Endothelial cell of umbilical vein (primary cell): Measurements from ENCODE around the gene PROX1. TPM values are rescaled to one million over a fixed set of nuclear protein-coding genes. Genes with fewer than 3 reads are reported as not detected.

ENCODE experiments used
- BruUV-seq: library from RNA; stranded (reverse); fragments of 400-500 nt; replicated peaks from 2 replicates; lab custom pipeline; 2021; lab: Mats Ljungman, UMichigan
- CTCF ChIA-PET: fragments of 300-600, 350-600 bp; sonication (Branson Sonifier 250); formaldehyde crosslinking; loops from one replicate; lab custom pipeline; 2021; ENCODE audit warnings: antibody characterized with exemption, inconsistent platforms; lab: Charles Lee
- POLR2A ChIA-PET: fragments of 300-600, 350-600 bp; sonication (Branson Sonifier 250); formaldehyde crosslinking; loops from one replicate; lab custom pipeline; 2021; ENCODE audit warnings: antibody characterized with exemption, inconsistent platforms; lab: Charles Lee
- DNase-seq: peaks from one replicate; pipeline ENCODE4 v3.0.0-alpha.2; 2011; ENCODE audit warnings: low read depth, low spot score
- FAIRE-seq: peaks from 2 replicates; lab custom pipeline; 2011; peaks lifted over from hg19 to GRCh38; lab: Jason Lieb, UNC
- H2AFZ ChIP-seq: 2 replicates; pipeline ENCODE4 v1.6.0; 2012; ENCODE audit warnings: low read depth, low read length, control low read depth, inconsistent platforms
- H3K27ac ChIP-seq: 2 replicates; pipeline ENCODE4 v1.5.1; 2011; ENCODE audit warnings: low read depth, mild to moderate bottlenecking, control low read depth, low read length, moderate library complexity; ENCODE audit not compliant: insufficient read depth
- H3K27me3 ChIP-seq, 2 experiments: 2 replicates each; pipeline versions ENCODE4 v1.6.0 to v1.6.1; 2011; ENCODE audit warnings: low read length in 2 of 2, mixed read lengths in 1 of 2; ENCODE audit not compliant: control insufficient read depth in 2 of 2, insufficient read depth in 2 of 2
- H3K36me3 ChIP-seq, 2 experiments: 2 replicates in 1 of 2; 3 replicates in 1 of 2; pipeline ENCODE4 v1.5.1; 2011; ENCODE audit warnings: low read length in 2 of 2, mild to moderate bottlenecking in 1 of 2, moderate library complexity in 1 of 2; ENCODE audit not compliant: control insufficient read depth in 2 of 2, insufficient read depth in 2 of 2; ENCODE audit errors: extremely low read depth in 1 of 2
- H3K4me1 ChIP-seq: 3 replicates; pipeline ENCODE4 v1.5.1; 2011; ENCODE audit warnings: mild to moderate bottlenecking, low read length; ENCODE audit not compliant: control insufficient read depth, insufficient read depth; ENCODE audit errors: extremely low read depth
- H3K4me2 ChIP-seq: 2 replicates; pipeline ENCODE4 v1.6.1; 2011; ENCODE audit warnings: low read length, control low read depth, mixed read lengths; ENCODE audit not compliant: insufficient read depth
- H3K4me3 ChIP-seq, 3 experiments: fragments of 200-600 bp in 1 of 3; sonication (generic), shearing (Covaris generic) in 1 of 3; replicated peaks in 1 of 3; 2 replicates each; pipeline ENCODE4 v1.5.1; 2011 to 2016; ENCODE audit warnings: control low read depth in 3 of 3, low read length in 3 of 3, mild to moderate bottlenecking in 2 of 3, inconsistent platforms in 1 of 3, low read depth in 1 of 3, moderate library complexity in 1 of 3; ENCODE audit not compliant: insufficient read depth in 1 of 3
- H3K79me2 ChIP-seq: 2 replicates; pipeline ENCODE4 v1.6.0; 2012; ENCODE audit warnings: low read length, inconsistent platforms; ENCODE audit not compliant: control insufficient read depth, insufficient read depth
- H3K9ac ChIP-seq: replicated peaks from 2 replicates; pipeline ENCODE3; 2011; ENCODE audit warnings: low read length, control low read depth; ENCODE audit not compliant: insufficient read depth; ENCODE audit errors: extremely low read depth
- H3K9me1 ChIP-seq: replicated peaks from 3 replicates; pipeline ENCODE4 v1.6.0; 2011; ENCODE audit warnings: mild to moderate bottlenecking, low read length; ENCODE audit not compliant: control insufficient read depth, insufficient read depth; ENCODE audit errors: extremely low read depth
- H3K9me3 ChIP-seq: replicated peaks from 2 replicates; pipeline ENCODE4 v1.5.1; 2012; ENCODE audit warnings: low read length, inconsistent platforms; ENCODE audit not compliant: control insufficient read depth, insufficient read depth
- H4K20me1 ChIP-seq: replicated peaks from 2 replicates; pipeline ENCODE3; 2011; ENCODE audit warnings: mild to moderate bottlenecking, low read length; ENCODE audit not compliant: control insufficient read depth, insufficient read depth; ENCODE audit errors: extremely low read depth
- GATA2 ChIP-seq: IDR thresholded peaks from 2 replicates; pipeline ENCODE4 v1.7.0; 2011; ENCODE audit warnings: low read depth, mild to moderate bottlenecking, moderate library complexity, mixed read lengths, low read length; ENCODE audit not compliant: insufficient read length, insufficient read depth
- POLR2A ChIP-seq: IDR thresholded peaks from 2 replicates; pipeline ENCODE4 v1.6.1; 2012; ENCODE audit warnings: low read depth, mild to moderate bottlenecking, control low read depth, low read length
- dilution Hi-C: fragments of 300-500 bp; cut with MboI; formaldehyde crosslinking; loops from one replicate; pipeline ENCODE4 v1.15.0; 2019; ENCODE audit warnings: low sequenced_read_pairs; ENCODE audit not compliant: extremely low pct_ligation_motif_present
- intact Hi-C: fragments of 100-400 bp; cut with micrococcal nuclease; formaldehyde crosslinking; loops from one replicate; pipeline ENCODE4 v1.10.0; 2022
- polyA plus RNA-seq, 4 experiments: library from polyadenylated mRNA; depleted of rRNA in 3 of 4; stranded (reverse) in 3 of 4; unstranded in 1 of 4; fragments of >200 nt; gene quantifications; 2 replicates each; pipeline versions ENCODE4 v1.2.1 to v1.2.3, GENCODE V29; 2011 to 2012; ENCODE audit warnings: missing spikeins in 1 of 4
- total RNA-seq: library from RNA; stranded (reverse); gene quantifications from 2 replicates; pipeline ENCODE4 v1.2.3, GENCODE V29; 2021
- TF ChIP-seq, protein P1 (sequence below): IDR thresholded peaks from 2 replicates; pipeline ENCODE4 v1.6.1; 2011; ENCODE audit not compliant: insufficient read depth, insufficient read length
- TF ChIP-seq, protein P2 (sequence below), 2 donors: IDR thresholded peaks; 1 replicate in 1 of 2; 2 replicates in 1 of 2; pipeline ENCODE4 v1.5.1; 2011; ENCODE audit warnings: low read length in 2 of 2, mild to moderate bottlenecking in 2 of 2, moderate library complexity in 2 of 2, control low read depth in 1 of 2, inconsistent platforms in 1 of 2, low read depth in 1 of 2; ENCODE audit not compliant: insufficient read depth in 1 of 2; ENCODE audit errors: extremely low read depth in 1 of 2

PROX1 gene
- total and polyA plus RNA-seq, 2 donors (not counting 3 experiments of a cell fraction or from before 2014, with no cell fraction given), result 2.2 to 4.0 TPM

DNA sequence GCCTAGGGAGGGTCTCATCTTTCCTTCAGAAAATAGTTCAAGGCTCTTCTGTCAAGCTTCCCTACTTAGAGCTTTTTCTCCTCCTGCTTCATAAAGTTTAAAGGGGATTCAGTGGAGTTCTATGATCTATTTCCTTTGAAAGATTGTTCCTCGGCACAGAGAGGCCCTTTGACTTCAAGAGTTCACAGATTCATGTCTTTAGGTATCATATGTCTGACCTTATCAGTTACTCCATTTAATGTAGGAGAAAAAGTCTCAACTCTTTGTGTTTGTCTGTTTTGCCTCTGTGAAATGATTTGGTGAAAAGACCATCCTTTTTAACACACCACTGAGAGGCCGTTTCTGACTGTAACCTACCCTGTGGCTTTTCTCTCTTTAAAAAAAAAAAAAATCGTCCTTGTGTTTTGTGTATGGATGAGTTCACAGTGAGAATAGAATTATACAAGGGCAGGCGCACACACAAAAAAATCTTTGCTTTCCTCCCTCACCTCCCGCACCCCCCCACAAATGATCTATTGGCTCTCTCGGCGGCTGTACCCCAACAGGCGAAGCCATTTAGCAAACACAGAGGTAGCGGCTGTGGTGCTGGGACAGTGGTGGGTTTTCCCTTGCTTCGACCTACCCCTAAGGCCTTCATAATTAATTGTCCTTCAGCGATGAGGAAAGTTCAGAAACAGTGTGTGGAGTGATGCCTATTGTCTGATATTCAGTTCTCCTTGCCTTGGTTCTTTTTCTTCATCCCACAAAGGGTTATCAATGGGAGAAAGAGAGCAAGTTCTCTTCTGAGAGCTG lies 29.6 kb downstream of the PROX1 start:
- intact Hi-C loops (no loop called here), dilution Hi-C loops (no loop called here)
- Histone ChIP-seq H3K79me2 (no peaks in the 10 kb centered on the region), H3K4me2 (no peak overlapping the region), H3K9me1 (no peaks in the 10 kb centered on the region), H3K36me3 (no peaks in the 10 kb centered on the region), H2AFZ (no peak overlapping the region), H3K27ac (no peak overlapping the region), H3K4me3 (no peak overlapping the region), H3K9ac (no peak overlapping the region), H3K9me3 (no peaks in the 10 kb centered on the region), H3K4me1 (no peaks in the 10 kb centered on the region), H3K27me3 (no peaks in the 10 kb centered on the region), H4K20me1 (no peaks in the 10 kb centered on the region)
- TF ChIP-seq GATA2 (no peak), POLR2A (no peak)
- TF ChIP-seq, protein P1, sequence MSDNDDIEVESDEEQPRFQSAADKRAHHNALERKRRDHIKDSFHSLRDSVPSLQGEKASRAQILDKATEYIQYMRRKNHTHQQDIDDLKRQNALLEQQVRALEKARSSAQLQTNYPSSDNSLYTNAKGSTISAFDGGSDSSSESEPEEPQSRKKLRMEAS, result no peak
- TF ChIP-seq, protein P2, sequence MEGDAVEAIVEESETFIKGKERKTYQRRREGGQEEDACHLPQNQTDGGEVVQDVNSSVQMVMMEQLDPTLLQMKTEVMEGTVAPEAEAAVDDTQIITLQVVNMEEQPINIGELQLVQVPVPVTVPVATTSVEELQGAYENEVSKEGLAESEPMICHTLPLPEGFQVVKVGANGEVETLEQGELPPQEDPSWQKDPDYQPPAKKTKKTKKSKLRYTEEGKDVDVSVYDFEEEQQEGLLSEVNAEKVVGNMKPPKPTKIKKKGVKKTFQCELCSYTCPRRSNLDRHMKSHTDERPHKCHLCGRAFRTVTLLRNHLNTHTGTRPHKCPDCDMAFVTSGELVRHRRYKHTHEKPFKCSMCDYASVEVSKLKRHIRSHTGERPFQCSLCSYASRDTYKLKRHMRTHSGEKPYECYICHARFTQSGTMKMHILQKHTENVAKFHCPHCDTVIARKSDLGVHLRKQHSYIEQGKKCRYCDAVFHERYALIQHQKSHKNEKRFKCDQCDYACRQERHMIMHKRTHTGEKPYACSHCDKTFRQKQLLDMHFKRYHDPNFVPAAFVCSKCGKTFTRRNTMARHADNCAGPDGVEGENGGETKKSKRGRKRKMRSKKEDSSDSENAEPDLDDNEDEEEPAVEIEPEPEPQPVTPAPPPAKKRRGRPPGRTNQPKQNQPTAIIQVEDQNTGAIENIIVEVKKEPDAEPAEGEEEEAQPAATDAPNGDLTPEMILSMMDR (IDR thresholded peaks at IDR 0.05; ENCODE audit: extremely low read depth in 1 of 2, insufficient read depth in 1 of 2, low read depth in 1 of 2, low read length in 2 of 2), result no peak
- DNase-seq, result no peak
- ChIA-PET CTCF (no interaction called here), POLR2A (no interaction called here)
- no TSS peak for BruUV-seq
- FAIRE-seq, result no peak
